GOT3 (cell line): ENCODE results near the gene UNC79.

Experiments
- DNase-seq: peaks from one replicate; lab custom pipeline; 2025; ENCODE audit warnings: mixed read lengths; lab: John Stamatoyannopoulos, UW

The UNC79 gene

DNA sequence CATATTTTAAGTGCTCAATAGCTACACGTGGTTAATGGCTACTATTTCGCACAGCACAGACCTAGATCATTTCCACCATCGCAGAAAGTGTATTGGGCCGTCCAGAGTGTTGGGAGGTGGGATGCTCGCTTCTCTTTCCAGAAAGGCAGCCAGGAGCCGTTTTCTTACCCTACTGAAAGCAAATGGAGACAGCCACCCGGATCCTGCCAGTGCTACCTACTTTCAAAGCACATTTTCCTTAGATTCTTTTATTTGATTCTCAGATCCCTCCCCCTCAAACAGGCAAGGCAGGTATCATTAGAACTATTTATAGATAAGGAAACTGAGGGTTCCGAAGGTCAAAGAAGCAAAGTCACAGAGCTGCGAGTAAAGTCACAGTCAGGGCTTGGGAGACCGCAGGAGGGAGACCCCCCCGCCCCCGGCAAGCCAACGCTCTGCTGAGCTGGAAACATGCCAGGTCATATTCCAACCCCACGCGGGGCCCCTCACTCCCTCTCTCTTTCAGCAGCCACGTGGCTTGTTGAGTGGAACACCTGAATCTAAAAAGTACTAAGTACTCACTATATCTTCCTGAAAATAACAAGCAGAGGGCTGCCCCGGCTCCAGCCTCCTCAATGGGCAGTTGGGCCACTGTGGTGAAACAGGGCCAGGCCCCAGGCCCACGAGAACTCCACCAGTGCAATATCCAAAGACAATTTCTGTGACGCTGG is 321.4 kb downstream of the UNC79 start:
- DNase-seq, result no peak

DNA sequence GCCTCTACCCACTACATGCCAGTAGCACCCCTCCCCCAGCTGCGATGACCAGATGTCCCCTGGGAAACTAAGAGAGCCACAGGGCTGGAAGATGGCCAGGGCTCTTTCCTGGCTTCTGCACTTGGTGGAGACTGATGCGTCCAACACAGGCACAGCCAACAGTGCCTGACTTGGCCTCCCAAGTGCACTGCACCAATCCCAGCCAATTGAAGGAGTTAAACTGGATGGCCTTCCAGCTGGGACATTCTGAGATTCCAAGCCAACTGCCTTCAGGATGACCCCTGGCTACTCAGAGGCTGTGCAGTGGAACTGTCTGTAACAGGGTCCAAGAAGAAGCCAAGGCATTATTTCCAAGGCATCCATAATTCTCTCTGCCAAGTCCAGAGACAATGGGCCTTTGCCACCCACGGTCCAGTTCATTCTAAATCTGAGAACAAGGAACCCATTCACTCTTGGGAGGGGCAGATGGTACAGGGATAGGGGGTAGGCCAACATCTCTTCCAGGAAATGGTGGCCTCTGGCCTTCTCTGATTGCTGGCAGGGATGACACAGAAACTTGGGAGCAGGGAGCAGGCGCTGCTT is 322.3 kb downstream of the UNC79 start:
- no peak for DNase-seq

DNA sequence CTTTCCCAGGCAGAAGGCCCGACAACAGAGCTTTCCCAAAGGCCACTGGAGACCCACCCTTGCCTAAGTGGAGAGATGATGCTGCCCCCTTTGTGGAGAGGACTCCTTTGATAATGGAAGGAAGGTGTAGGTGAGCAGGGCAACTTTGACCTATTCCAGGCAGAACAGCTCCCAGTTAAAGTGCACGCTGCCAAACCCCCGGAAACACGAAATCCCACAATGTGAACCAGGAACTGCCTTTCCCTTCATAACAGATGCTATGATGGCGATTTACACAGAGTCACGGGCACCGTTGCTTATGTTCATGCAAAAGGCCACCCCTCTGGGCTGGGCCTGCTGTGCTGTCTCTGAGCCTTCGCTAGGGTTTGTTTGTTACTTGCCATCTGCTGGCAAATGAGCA is 322.9 kb downstream of the UNC79 start:
- no peak for DNase-seq

DNA sequence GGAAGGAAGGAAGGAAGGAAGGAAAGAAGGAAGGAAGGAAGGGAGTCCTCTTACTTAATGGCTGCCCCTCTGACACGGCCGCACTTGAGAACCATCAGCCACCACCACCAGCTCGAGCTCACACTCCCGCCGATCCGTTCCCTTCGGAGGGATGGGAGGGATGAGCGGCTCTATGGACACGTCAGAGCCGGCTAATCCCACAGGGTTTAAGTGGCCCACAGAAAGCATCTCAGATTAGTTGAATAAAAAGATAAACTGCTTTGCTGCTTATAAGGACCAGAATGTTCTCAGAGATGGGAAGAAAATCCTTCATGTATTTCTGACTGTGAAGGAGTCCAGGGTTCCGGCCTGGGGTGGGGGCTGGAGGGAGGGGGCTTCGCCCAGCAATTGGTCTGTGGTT is 326.5 kb downstream of the UNC79 start:
- DNase-seq, result no peak
